Measurements from ENCODE around the gene ANKRD23.

The ANKRD23 gene

GRCh38 chr2:96846825-96847224, 3.0 kb upstream of the ANKRD23 start:
- TF ChIP-seq EZH2 (IDR thresholded peaks at IDR 0.05; ENCODE audit: borderline replicate concordance, low read length), result no peak
- no peak for TF ChIP-seq CTCF (IDR thresholded peaks at IDR 0.05; ENCODE audit: low read length)
- Histone ChIP-seq H3F3A (ENCODE audit: insufficient read depth, low read length) (no peaks in the 10 kb centered on the region), H3K4me1 (ENCODE audit: insufficient read depth, low read length, severe bottlenecking) (no peaks in the 10 kb centered on the region), H2AFZ (ENCODE audit: low read length) (no peak overlapping the region), H3K9ac (ENCODE audit: low read length) (no peak overlapping the region), H3K4me3 (ENCODE audit: low read depth, low read length, poor library complexity, severe bottlenecking) (no peak overlapping the region), H3K36me3 (ENCODE audit: insufficient read depth, low read length) (peaks cover 38% of the 10 kb centered on the region), H3K9me2 (ENCODE audit: low read depth, low read length) (no peaks in the 10 kb centered on the region), H3K27ac (ENCODE audit: low read depth, low read length, poor library complexity, severe bottlenecking) (no peak overlapping the region), H3K79me2 (ENCODE audit: insufficient read depth, low read length) (no peaks in the 10 kb centered on the region), H3K27me3 (ENCODE audit: insufficient read depth, low read length) (no peaks in the 10 kb centered on the region), H3K4me2 (ENCODE audit: low read length) (no peak overlapping the region), H3K9me3 (ENCODE audit: low read length) (no peaks in the 10 kb centered on the region), H4K20me1 (ENCODE audit: insufficient read depth, low read length) (no peaks in the 10 kb centered on the region)

GRCh38 chr2:96844405-96844808, 586 bp upstream of the ANKRD23 start:
- H3K4me2 ChIP-seq (ENCODE audit: low read length), result no peak overlapping the region
- peaks cover 19% of the 10 kb centered on the region for H3K36me3 ChIP-seq (ENCODE audit: insufficient read depth, low read length)
- no peaks in the 10 kb centered on the region for H3K27me3 ChIP-seq (ENCODE audit: insufficient read depth, low read length)
- H3K9ac ChIP-seq (ENCODE audit: low read length), result no peak overlapping the region
- H3K9me2 ChIP-seq (ENCODE audit: low read depth, low read length), result no peaks in the 10 kb centered on the region
- H3K27ac ChIP-seq (ENCODE audit: low read depth, low read length, poor library complexity, severe bottlenecking), result no peak overlapping the region
- TF ChIP-seq EZH2 (IDR thresholded peaks at IDR 0.05; ENCODE audit: borderline replicate concordance, low read length), result no peak
- no peak for TF ChIP-seq CTCF (IDR thresholded peaks at IDR 0.05; ENCODE audit: low read length)
- H3K9me3 ChIP-seq (ENCODE audit: low read length), result no peaks in the 10 kb centered on the region
- H4K20me1 ChIP-seq (ENCODE audit: insufficient read depth, low read length), result no peaks in the 10 kb centered on the region
- H3F3A ChIP-seq (ENCODE audit: insufficient read depth, low read length), result no peaks in the 10 kb centered on the region
- no peak overlapping the region for H2AFZ ChIP-seq (ENCODE audit: low read length)
- H3K4me1 ChIP-seq (ENCODE audit: insufficient read depth, low read length, severe bottlenecking), result peaks cover 7% of the 10 kb centered on the region
- H3K4me3 ChIP-seq (ENCODE audit: low read depth, low read length, poor library complexity, severe bottlenecking), result no peak overlapping the region
- H3K79me2 ChIP-seq (ENCODE audit: insufficient read depth, low read length), result no peaks in the 10 kb centered on the region

GRCh38 chr2:96842600-96842999, 1.2 kb downstream of the ANKRD23 start:
- Histone ChIP-seq H3K4me3 (ENCODE audit: low read depth, low read length, poor library complexity, severe bottlenecking) (no peak overlapping the region), H3K9me3 (ENCODE audit: low read length) (no peaks in the 10 kb centered on the region), H3K27me3 (ENCODE audit: insufficient read depth, low read length) (no peaks in the 10 kb centered on the region), H4K20me1 (ENCODE audit: insufficient read depth, low read length) (no peaks in the 10 kb centered on the region), H3K79me2 (ENCODE audit: insufficient read depth, low read length) (no peaks in the 10 kb centered on the region), H3F3A (ENCODE audit: insufficient read depth, low read length) (no peaks in the 10 kb centered on the region), H3K9ac (ENCODE audit: low read length) (no peak overlapping the region), H3K9me2 (ENCODE audit: low read depth, low read length) (no peaks in the 10 kb centered on the region), H3K27ac (ENCODE audit: low read depth, low read length, poor library complexity, severe bottlenecking) (no peak overlapping the region), H3K4me2 (ENCODE audit: low read length) (no peak overlapping the region), H2AFZ (ENCODE audit: low read length) (no peak overlapping the region), H3K4me1 (ENCODE audit: insufficient read depth, low read length, severe bottlenecking) (peaks cover 15% of the 10 kb centered on the region), H3K36me3 (ENCODE audit: insufficient read depth, low read length) (peaks cover 13% of the 10 kb centered on the region; the same call in 1 of the 2 replicates)
- TF ChIP-seq CTCF (IDR thresholded peaks at IDR 0.05; ENCODE audit: low read length) (no peak), EZH2 (IDR thresholded peaks at IDR 0.05; ENCODE audit: borderline replicate concordance, low read length) (no peak)

Measured in OCI-LY1 (cell line).